ENCODE measurements around the gene SMIM36.

GRCh38 chr17:55540414-55541091, 29.3 kb upstream of the SMIM36 start:
- TF ChIP-seq EZH2 (IDR thresholded peaks at IDR 0.05; ENCODE audit: borderline replicate concordance) (no peak), CTCF (IDR thresholded peaks at IDR 0.05; ENCODE audit: poor library complexity) (no peak)

Data from hepatocyte (in vitro differentiated cells).